Measurements from ENCODE around the gene FBXO8.

FBXO8 gene

DNA sequence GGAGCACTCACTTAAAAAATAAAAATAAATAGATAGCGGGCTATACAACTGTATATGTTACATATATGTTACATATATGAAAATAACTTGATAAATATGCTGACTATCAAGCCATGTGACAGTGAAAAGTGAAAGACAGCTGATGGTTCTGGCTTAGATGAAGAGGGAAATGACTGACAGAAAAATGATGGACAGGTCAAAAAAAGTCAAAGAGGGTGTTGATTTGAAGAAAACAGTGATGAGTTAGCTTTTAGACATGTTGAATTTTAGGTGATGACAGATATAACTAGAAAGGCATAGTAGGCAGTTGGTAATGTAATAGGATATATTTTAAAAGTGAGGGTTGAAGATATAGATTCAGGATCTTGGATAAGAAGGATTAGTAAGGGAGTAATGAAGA, 37.8 kb downstream of the FBXO8 start:
- DNase-seq (ENCODE audit: low read depth in 2 of 2): no peak

DNA sequence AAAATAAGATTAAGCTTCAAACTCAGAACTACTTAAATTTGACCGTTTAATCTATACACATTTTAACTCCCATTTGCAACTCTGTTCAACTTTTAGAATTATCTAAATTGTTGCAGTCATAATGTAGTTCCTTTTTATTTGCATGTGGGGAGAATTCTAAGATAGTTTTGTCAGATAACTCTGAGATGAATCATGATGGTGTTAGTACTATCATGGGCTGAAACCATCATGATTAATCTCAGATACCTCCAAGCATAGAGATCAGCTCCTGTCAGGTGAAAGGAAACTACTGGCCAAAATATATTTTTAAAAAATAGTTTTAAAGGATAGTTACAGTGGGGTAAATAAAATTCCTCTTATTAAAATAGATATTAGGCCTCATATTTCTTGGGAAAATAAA, 39.0 kb downstream of the FBXO8 start:
- no peak for DNase-seq (ENCODE audit: low read depth in 2 of 2)

DNA sequence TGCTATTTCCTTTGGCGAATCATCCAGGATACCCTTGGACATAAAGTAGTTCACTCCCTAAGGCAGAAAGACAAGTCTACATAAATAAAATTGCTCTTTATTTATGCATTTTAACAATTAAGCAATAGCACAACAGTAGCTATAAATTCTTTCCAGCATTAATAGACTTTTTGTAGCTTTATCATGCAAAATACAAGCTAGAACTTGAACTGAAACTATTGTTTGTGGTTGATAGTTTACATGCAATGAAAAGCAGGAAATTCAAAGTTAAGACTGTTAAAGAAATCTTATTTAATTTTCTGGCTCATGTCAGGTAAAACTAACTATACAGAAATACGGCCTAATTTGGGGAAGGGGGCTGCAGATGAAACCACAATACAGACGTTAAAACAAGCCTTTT, 42.3 kb downstream of the FBXO8 start:
- DNase-seq (ENCODE audit: low read depth in 2 of 2): no peak

DNA sequence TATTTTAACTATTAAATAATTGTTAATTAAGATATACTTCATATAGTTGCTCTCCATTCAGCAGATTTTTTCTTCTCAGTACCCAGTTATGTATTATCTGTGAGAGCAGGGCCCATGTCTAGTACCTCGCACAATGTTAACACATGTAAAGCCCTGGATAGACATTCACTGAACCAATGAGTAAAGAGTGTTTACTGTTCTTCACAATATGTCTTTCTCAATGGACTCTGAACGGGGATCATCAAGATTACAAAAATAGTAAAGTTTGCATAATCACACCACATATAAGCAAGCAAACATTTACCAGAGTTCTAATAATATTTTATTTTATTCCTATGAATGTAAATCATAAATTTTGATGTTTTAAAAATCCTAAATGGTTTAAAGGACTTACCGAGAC, 47.1 kb downstream of the FBXO8 start:
- no peak for DNase-seq (ENCODE audit: low read depth in 2 of 2)

DNA sequence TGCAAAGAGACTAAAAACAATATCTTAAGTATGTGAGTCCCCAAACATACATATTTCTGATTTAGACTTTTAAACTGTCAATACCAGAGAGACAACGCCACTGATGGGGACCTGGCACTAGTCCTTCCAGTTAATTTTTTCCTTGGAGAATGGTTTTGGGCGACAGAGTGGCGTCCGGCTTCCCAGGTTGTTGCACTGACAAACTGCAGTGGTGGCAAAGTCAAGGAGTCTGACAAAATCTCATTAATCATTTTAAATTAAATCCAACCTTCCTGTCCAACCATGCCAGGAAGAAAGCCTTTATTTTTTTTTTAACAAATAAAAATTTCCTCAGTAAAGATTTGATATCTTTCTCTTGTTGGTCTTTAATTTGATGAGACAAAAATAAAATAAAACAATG, 52.8 kb downstream of the FBXO8 start:
- no peak for DNase-seq (ENCODE audit: low read depth in 2 of 2)

DNA sequence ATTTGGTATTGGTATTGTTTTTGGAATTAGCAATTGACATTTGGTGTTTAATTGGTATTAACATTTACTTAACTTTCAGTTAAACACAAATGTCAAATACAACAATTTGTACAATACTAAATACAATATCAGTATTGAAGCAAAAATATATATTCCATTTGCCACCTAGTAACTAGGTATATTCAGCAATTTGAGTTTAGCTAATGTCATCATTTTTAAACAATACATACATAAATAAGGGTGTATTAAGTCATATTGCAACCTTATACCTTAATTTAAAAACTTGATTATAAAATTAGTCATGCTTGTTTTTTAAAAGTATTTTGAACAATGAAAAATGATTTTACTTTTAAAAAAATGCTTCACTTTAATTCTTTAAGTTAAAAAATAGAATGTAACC, 53.3 kb downstream of the FBXO8 start:
- DNase-seq (ENCODE audit: low read depth in 2 of 2): no peak

DNA sequence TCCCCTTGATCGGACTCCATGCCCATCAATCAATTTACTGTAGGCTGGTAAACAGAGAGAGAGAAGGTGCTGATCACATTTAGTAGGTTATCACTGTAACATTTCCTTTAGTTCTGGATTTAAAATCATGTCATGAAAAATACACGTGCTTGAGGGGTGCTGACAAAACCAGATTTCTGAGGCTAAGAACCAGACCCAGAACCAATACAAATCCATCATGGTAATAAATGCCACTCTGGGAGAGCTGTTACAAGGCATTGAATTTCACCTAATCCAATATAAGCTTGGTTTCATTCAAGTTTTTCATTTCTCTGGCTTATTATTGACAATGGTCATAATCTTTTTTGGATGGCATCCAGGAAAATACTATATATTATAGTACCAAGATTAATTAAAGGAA, 54.5 kb downstream of the FBXO8 start:
- DNase-seq (ENCODE audit: low read depth in 2 of 2): no peak

DNA sequence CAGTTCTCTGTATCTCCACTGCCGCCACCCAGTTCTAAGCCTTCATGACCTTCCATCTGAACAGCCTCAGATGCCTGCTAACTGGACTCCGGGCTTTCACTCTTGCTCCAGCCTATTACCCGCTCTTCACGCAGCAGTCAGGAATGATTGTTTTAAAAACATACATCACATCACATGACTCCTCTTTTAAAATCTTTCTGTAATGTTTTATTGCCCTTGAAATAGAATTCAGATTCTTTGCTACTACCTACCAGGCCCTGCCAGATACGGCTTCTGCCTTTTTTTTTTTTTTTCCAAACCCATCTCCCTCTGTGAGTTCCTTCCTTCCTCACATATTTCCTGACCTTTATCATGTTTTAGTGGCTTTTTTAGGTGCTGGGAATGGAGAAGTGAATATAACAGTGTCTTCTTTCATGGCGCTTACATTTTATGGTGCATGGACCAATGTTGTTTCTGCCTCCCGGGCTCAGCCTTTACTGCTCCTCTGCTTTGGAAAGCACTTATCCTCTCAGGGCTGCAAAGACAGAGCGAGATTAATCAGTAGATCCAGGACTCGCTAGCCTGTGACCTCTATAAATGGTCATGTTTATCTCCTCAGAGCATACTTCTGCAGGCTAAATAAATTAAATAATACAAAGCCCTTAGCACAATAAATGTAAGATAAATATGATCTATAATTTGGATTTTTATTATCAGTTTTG, 58.0 kb downstream of the FBXO8 start:
- no peak for DNase-seq (ENCODE audit: low read depth in 2 of 2)

DNA sequence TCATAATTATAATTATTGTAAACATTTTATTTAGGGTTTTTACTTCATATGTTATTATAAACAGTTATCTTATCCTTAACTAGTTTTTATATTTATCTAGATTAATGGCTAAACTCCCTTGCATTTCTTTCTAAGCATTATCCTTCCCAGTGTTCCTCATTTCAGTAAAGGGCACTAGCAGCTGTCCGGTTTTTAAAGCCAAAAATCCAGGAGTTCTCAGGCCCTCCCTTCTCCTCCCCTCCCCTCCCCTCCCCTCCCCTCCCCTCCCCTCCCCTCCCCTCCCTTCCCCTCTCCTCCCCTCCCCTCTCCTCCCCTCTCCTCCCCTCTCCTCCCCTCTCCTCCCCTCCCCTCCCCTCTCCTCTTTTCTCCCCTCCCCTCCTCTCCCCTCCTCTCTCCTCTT, 58.9 kb downstream of the FBXO8 start:
- no peak for DNase-seq (ENCODE audit: low read depth in 2 of 2)

DNA sequence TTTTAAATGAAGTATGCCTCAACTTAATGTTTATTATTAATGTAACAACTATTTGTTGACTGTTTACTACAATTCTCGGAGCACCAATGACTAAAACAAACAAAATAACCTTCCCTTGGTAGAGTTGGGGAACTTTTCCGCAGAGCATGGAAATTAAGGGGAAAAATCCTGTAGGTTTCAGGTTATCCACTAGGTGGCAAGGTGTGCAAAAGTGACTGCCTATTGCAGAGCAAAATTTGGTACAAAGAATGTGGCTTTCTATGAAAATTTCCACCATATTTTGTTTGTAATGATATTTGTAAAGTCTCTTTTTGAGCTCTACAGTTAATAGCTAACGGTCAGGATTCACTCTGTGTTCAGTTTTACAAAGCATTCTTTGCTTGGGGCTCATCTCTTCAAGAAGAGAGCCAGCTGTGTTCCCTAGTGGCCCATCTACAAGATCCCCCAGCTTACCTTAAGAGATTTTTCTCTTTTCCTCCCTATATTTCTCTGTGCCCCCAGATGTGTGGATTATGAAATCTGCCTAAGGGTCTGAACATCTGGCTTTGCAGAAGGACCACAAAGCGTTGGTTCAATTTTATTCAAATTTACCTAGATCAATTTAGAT, 61.1 kb downstream of the FBXO8 start:
- DNase-seq (ENCODE audit: low read depth in 2 of 2): no peak

DNA sequence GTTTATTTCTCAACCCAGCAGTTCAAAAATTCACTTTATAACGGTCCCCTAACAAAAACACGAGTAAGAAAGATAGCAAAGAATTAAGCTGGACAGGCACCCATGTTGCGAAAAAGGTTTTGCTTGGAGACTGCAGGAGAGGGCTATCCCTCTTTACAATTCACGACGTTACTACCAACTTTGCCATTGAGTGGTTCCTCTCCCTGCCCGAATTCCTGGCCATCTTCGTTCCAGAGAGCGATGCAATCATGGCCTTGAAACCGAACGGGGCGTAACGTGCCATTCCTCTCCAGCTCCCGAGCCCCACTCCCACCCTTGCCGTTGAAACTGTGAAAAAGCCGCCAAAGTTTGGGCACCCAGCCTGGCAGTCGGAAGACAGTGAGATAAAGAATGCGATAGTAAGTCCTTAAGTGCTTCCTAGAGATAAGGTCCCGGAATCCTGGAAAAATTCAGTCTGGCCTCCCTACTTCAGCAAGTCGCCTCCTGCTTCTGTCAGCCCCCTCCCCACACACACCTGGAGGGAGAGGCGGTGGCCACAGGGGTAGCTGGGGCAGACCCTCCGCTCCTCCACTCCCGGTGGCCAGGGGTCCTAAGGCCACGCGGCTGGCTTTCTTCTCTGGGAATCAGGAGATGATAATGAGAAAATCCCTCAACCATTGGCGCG, 65.2 kb downstream of the FBXO8 start:
- DNase-seq (ENCODE audit: low read depth in 2 of 2): no peak

DNA sequence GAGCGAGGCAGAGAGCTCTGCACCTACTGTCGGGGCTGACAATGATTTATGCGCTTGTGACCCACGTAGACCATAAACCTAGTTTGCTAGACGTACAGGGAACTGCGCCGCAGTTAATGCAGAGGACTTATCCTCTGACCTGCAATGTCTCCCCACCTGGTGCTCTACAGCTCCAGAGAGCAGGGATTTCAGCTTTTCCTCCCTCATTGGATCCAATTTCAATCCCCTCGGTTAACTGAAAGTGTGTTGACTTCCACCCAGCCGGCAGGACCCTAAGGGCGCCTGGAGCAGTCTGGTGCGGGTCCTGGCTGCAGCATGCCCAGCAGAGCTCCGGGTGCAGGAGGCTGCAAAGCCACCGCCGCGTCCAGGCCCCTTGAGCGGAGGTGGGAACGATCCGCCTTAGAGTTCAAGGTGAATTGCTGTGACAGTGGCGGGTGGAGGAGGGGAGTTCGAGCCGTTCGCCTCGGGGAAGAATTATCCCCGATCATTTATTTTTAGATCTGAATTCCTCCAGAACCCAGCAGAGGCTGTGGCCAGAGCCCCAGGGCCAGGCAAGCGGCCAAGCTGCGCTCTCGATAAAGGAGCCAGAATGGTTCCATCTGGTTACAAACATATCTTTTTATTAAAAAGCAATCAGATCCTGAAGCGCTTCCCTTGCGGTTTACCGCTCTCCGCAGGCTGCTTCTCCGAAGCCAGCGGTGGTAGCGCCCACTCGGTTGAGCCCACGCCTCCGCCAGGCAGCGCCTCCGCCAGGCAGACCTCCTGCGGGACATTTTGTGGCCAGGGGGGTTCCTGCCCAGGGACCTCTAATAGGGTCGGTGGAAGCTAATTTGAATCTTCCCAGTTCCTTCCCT, 66.0 kb downstream of the FBXO8 start:
- DNase-seq (ENCODE audit: low read depth in 2 of 2): no peak

DNA sequence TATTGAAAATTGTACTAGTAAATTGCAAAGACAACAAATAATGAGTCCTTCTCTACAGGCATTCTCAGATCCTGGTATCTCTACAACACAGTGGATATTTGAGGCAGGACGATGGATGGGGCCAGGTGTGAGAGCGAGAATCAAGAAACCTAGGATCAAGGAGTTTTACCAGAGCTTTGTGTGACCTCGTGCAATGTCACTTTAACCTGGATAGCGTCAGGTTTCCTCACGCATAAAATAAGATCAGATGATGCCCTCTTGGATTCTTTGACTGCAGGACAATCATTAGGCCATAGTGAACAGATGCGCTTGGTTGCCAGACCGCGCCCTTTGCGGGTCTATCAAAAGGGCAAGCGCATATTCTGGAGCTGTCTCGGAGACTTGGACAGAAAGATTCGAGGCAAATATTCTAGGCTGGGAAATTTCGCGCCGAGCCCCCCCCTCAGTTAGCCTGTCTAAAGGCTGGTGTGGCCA, 66.6 kb downstream of the FBXO8 start:
- no peak for DNase-seq (ENCODE audit: low read depth in 2 of 2)

DNA sequence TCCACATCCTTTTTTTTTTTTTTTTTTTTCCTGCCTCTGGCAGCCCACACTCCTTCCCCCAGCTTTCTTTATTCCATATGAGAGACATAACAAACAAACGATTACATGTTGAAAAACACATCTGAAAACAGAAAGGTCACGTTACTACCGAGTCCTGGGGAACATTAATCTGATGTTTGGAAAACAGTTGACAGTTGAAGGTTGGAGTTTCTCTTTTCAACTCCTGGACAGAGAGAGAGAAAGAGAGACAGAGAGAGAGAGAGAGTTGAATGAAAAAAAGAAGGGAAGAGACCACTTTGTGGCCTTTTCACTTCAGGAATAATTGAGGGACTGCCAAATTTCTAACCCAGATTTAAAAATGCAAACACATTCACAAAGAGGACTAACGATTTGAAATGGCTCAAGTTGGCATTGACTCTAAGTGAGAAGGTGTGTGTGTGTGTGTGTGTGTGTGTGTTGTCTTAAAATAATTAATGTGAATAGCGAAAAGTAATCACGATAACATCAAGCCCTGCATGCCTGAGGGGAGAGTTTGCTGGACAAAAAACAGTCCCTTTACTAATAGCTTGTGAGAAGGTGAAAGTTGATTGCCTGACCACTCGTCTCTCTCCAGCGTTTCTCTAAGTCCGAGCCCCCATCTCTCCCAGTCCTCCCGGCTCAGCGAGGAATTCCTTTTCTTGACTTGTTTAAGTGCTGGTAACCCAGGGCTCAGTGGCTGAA, 67.3 kb downstream of the FBXO8 start:
- no peak for DNase-seq (ENCODE audit: low read depth in 2 of 2)

DNA sequence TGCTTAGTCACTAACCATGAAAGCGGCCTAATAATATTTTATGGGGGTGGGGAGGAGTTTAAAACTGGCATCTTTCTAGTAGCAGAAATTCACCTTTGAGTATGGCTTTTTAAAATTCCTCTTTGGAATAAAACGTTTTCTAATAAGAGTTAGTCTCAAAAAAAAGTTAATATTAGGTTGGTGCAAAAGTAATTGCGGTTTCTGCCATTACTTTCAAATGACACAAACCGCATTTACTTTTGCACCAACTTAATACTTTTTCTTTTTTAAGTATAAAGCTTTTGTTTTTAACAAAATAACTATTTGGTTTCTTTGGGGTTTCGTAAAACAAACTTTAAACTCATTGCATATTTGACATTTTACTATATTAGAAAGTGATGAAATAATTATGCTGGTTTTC, 68.4 kb downstream of the FBXO8 start:
- no peak for DNase-seq (ENCODE audit: low read depth in 2 of 2)

DNA sequence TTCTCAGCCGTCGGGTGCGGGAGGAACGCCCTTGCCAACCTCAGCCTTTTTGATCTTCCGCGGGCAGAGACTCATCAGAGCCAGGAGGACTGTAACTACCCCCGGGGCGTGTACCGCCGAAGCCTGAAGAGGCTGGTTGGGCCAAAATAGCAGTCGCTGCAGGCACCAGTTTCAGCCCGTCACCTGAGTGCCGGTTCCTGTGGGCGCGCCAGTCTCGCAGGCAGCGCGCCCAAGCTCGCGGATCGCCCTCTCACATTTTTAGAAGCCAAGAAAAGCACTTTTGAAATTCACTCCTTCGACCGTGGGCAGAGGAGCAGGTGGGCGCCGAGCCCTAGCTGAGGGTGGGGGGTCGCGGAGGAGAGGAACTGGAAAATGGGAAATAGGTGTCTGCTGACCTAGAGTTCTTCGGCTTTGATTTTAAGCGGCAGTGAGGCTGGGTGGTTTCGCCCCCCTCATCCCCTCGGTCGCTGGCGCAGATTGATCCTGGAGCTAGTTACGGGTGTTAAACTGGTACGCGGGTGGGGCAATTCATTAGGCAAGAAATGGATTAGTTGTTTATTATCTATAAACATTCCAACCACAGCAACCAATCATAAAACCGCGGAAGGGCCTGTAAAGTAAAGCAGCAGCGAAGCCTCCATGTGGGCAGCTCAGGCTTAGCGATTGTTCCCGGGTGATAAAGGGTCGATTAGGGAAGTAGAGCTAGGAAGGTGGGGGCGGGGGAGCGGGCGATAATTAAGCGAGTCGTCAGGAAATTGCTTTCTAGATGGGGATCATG, 69.2 kb downstream of the FBXO8 start:
- DNase-seq (ENCODE audit: low read depth in 2 of 2): no peak

DNA sequence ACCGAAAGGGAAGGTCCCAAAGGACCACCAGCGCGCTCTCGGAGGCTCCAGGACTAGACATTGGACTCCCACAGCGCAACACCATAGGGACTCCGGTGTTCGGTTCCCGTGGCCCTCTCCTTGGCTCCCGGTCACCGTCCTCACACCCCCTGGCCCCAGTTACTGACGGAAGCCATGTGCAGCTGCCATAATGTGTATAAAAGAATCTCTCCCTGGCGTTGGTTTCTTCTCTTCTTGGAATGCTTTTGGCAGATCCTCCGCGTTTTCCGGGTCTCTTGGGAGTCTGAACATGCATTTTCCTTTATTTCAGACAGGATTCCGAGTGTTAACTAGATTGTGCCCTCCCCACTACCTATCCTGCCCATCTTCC, 69.8 kb downstream of the FBXO8 start:
- no peak for DNase-seq (ENCODE audit: low read depth in 2 of 2)

DNA sequence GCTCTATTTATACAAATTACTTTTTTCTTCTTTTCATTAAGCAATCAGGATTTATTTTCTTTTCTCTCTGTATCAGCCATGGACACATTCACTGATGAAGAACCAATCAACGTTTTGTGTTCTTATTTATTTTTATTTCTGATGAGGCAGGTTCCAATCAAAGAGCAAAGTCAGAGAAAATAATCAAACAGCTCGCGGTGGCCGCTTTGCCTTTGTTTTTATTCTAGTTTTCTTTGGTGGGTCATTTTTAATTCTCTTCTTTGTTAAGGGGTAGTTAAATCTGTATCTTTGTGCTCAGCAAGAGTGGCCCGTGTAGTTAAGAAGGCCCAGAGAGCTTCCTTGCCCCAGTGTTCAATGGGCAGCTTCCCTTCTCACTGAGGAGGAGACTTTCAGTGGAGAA, 71.4 kb downstream of the FBXO8 start:
- no peak for DNase-seq (ENCODE audit: low read depth in 2 of 2)

DNA sequence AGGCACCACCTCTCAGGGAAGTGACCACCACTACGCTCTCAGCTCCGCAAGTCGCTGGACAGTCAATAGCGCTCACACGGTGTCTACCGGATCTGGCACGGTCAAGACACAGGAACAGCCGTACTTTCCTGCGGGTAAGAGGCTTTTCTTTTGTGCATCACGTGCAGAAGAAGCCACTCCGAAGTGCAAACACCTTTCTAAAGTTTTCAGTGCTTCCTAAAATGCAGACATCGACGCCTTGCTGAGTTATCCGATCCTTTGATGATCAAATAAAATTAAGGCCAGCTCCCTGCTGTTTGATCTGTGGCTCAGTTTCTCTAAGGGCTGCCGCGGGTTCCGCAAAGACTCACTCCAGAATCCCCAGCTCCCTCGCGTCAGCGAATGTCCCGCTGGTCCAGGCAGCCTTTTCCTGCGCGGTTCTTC, 71.8 kb downstream of the FBXO8 start:
- no peak for DNase-seq (ENCODE audit: low read depth in 2 of 2)

DNA sequence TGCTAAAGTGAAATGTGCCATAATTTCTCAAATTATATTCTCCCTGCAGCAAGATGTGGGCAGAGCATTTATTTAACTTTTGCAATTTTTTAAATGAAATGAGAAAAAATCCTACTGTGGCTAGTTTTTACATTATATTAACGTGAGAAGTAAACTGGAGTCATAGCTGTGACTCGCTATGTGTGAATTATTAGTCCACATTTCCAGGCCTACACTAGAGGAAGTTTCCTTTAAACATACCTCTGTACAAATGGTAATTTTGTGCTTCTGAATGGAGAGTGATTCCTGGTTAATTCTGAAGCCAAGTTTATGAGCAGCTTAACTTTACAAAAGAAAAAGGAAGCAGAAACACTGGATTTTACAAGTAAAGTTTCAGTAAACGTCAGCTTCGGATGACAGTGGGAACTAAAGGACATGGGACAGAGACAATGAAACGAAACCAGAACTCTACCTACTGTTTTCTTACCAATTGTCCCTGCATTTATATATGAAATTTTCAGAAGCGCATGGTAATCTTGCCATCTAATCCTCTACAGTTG, 72.4 kb downstream of the FBXO8 start:
- no peak for DNase-seq (ENCODE audit: low read depth in 2 of 2)

DNA sequence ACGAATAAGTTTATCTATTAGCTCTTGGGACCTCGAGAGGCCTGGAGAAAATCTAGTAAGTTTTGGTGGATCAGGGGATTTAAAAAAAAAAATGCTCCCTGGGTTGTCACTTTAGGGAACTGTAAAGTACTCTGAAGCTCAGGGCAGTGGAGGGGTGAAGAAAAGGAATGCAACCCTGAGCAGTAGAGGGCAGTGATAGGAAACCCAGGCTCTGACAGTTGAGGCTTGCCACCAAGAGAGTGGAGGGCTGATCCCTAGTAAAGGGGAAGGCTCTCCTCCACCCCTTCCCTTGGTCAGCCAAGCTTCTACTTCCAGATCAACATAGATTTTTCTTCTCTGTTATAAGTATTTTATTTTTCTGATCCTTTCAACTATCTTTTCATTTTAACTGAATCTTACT, 73.1 kb downstream of the FBXO8 start:
- no peak for DNase-seq (ENCODE audit: low read depth in 2 of 2)

Data from stimulated activated CD8-positive, alpha-beta memory T cell treated with anti-CD3 and anti-CD28 coated beads, Interleukin-2, amount 100 ng/mL, for 48 hours (primary cell).